ENCODE data around the gene KRTAP10-4. TPM values are rescaled to one million over a fixed set of nuclear protein-coding genes. Genes with fewer than 3 reads are reported as not detected.
"Not testable (repeated sequence)": the region's sequence is repeated elsewhere in the genome, so short reads cannot be mapped to it uniquely, and the experiment has no call there.

Gene KRTAP10-4
- total RNA-seq, 1 donor from 2014 or later = not detected

- Mint-ChIP-seq H3K27ac (ENCODE audit: unreplicated experiment) (no peak overlapping the region), H3K27me3 (ENCODE audit: low read depth) (peaks cover 37% of the 10 kb centered on the region), H3K4me3 (ENCODE audit: unreplicated experiment) (no peak overlapping the region), H3K36me3 (ENCODE audit: low read depth) (peaks cover 5% of the 10 kb centered on the region), H3K4me1 (ENCODE audit: low read depth) (no peaks in the 10 kb centered on the region), H3K9me3 (ENCODE audit: low read depth) (peaks cover 26% of the 10 kb centered on the region)
- DNase-seq (ENCODE audit: low spot score) = no peak
- TF ChIP-seq CTCF (IDR thresholded peaks at IDR 0.05) = no peak
Observed at GRCh38 chr21:44609193-44609592, 35.7 kb downstream of the KRTAP10-4 start.

GRCh38 chr21:44610157-44610843 is 36.8 kb downstream of the KRTAP10-4 start:
- not testable (repeated sequence) for H3K4me1 Mint-ChIP-seq (ENCODE audit: low read depth)

GRCh38 chr21:44611551-44611950 is 38.0 kb downstream of the KRTAP10-4 start:
- no peak for DNase-seq (ENCODE audit: low spot score)
- no peak overlapping the region for H3K27ac Mint-ChIP-seq (ENCODE audit: unreplicated experiment)
- H3K4me1 Mint-ChIP-seq (ENCODE audit: low read depth) = no peaks in the 10 kb centered on the region
- H3K27me3 Mint-ChIP-seq (ENCODE audit: low read depth) = peaks cover 31% of the 10 kb centered on the region
- H3K9me3 Mint-ChIP-seq (ENCODE audit: low read depth) = peaks cover 20% of the 10 kb centered on the region
- no peak overlapping the region for H3K4me3 Mint-ChIP-seq (ENCODE audit: unreplicated experiment)
- H3K36me3 Mint-ChIP-seq (ENCODE audit: low read depth) = peaks cover 2% of the 10 kb centered on the region
- no peak for TF ChIP-seq CTCF (IDR thresholded peaks at IDR 0.05)

More at GRCh38 chr21:44610157-44610843, 36.8 kb downstream of the KRTAP10-4 start:
- Mint-ChIP-seq H3K9me3 (ENCODE audit: low read depth) (peaks cover 20% of the 10 kb centered on the region), H3K27me3 (ENCODE audit: low read depth) (peaks cover 32% of the 10 kb centered on the region)
- H3K36me3 Mint-ChIP-seq (ENCODE audit: low read depth); DNase-seq (ENCODE audit: low spot score); H3K4me3 Mint-ChIP-seq (ENCODE audit: unreplicated experiment); H3K27ac Mint-ChIP-seq (ENCODE audit: unreplicated experiment): not testable (repeated sequence)

- H3K27me3 Mint-ChIP-seq (ENCODE audit: low read depth) = peaks cover 35% of the 10 kb centered on the region
- no peaks in the 10 kb centered on the region for H3K4me1 Mint-ChIP-seq (ENCODE audit: low read depth)
- H3K36me3 Mint-ChIP-seq (ENCODE audit: low read depth) = peaks cover 2% of the 10 kb centered on the region
- TF ChIP-seq CTCF (IDR thresholded peaks at IDR 0.05) = no peak
- H3K4me3 Mint-ChIP-seq (ENCODE audit: unreplicated experiment) = no peak within 1 kb of the TSS
- DNase-seq (ENCODE audit: low spot score) = peak; percentile 69
- H3K9me3 Mint-ChIP-seq (ENCODE audit: low read depth) = peaks cover 20% of the 10 kb centered on the region
- no peak within 1 kb of the TSS for H3K27ac Mint-ChIP-seq (ENCODE audit: unreplicated experiment)
Observed at GRCh38 chr21:44612029-44612486, 38.5 kb downstream of the KRTAP10-4 start, which contains the start of gene KRTAP10-8. KRTAP10-8 (plus strand) TSS chr21:44612079; CDS start chr21:44612101, 22 bp downstream.

GRCh38 chr21:44612669-44613229 is 39.2 kb downstream of the KRTAP10-4 start:
- no peak overlapping the region for H3K27ac Mint-ChIP-seq (ENCODE audit: unreplicated experiment)
- no peak overlapping the region for H3K4me3 Mint-ChIP-seq (ENCODE audit: unreplicated experiment)
- peaks cover 2% of the 10 kb centered on the region for H3K36me3 Mint-ChIP-seq (ENCODE audit: low read depth)
- H3K9me3 Mint-ChIP-seq (ENCODE audit: low read depth) = peaks cover 20% of the 10 kb centered on the region
- TF ChIP-seq CTCF (IDR thresholded peaks at IDR 0.05) = no peak
- DNase-seq (ENCODE audit: low spot score) = peak; percentile 87
- H3K4me1 Mint-ChIP-seq (ENCODE audit: low read depth) = no peaks in the 10 kb centered on the region
- H3K27me3 Mint-ChIP-seq (ENCODE audit: low read depth) = peaks cover 38% of the 10 kb centered on the region

Data from chondrocyte (in vitro differentiated cells).